GM23338 (cell line): ENCODE data around the gene ITGA1. TPM values are rescaled to one million over a fixed set of nuclear protein-coding genes. Genes with fewer than 3 reads are reported as not detected.

Experiments
- ATAC-seq: fragments of 200-7000 bp; cut with Tn5 transposase; 3 replicates; pipeline ENCODE4 v1.9.1; 2020
- DNase-seq: peaks from one replicate; pipeline ENCODE4 v3.0.0-alpha.2; 2015; ENCODE audit warnings: low spot score
- H2AFZ ChIP-seq: fragments of 200-600 bp; sonication (generic); 2 replicates; pipeline ENCODE4 v1.8.0; 2016; ENCODE audit warnings: antibody characterized with exemption, mild to moderate bottlenecking, moderate library complexity
- H3F3A ChIP-seq: fragments of 200-600 bp; sonication (generic); replicated peaks from 2 replicates; pipeline ENCODE4 v1.8.0; 2017; ENCODE audit warnings: antibody characterized with exemption, mixed run types, low read depth
- H3K27ac ChIP-seq: fragments of 200-600 bp; sonication (generic); 2 replicates; pipeline ENCODE4 v1.6.1; 2016; ENCODE audit warnings: low read depth
- H3K27me3 ChIP-seq: fragments of 200-600 bp; sonication (generic); 2 replicates; pipeline ENCODE4 v1.8.0; 2016; ENCODE audit warnings: mild to moderate bottlenecking, mixed run types, moderate library complexity; ENCODE audit not compliant: insufficient read depth
- H3K36me3 ChIP-seq: fragments of 200-600 bp; sonication (generic); 2 replicates; pipeline ENCODE4 v1.8.0; 2016; ENCODE audit warnings: mild to moderate bottlenecking; ENCODE audit not compliant: insufficient read depth
- H3K4me1 ChIP-seq: fragments of 200-600 bp; sonication (generic); 2 replicates; pipeline ENCODE4 v1.8.0; 2016; ENCODE audit warnings: mild to moderate bottlenecking, moderate library complexity; ENCODE audit not compliant: insufficient read depth
- H3K4me2 ChIP-seq: fragments of 200-600 bp; sonication (generic); 2 replicates; pipeline ENCODE4 v1.7.1; 2017; ENCODE audit warnings: mixed run types
- H3K4me3 ChIP-seq: fragments of 200-600 bp; sonication (generic); 2 replicates; pipeline ENCODE4 v1.6.1; 2016; ENCODE audit warnings: mixed run types
- H3K79me2 ChIP-seq: fragments of 200-600 bp; sonication (generic); replicated peaks from 2 replicates; pipeline ENCODE4 v1.8.0; 2017; ENCODE audit warnings: mild to moderate bottlenecking; ENCODE audit not compliant: insufficient read depth
- H3K9me2 ChIP-seq: fragments of 200-600 bp; sonication (generic); 2 replicates; pipeline ENCODE4 v1.8.0; 2017; ENCODE audit not compliant: insufficient read depth
- H4K20me1 ChIP-seq: fragments of 200-600 bp; sonication (generic); replicated peaks from 2 replicates; pipeline ENCODE4 v1.8.0; 2017; ENCODE audit warnings: mild to moderate bottlenecking; ENCODE audit not compliant: insufficient read depth
- H3K27ac Mint-ChIP-seq: 2 replicates; pipeline ENCODE4 v1.8.0; 2020; ENCODE audit warnings: inconsistent platforms, mild to moderate bottlenecking, moderate library complexity, mixed read lengths
- H3K27me3 Mint-ChIP-seq: 3 replicates; pipeline ENCODE4 v1.8.0; 2022; ENCODE audit warnings: low read depth, mild to moderate bottlenecking, moderate library complexity, mixed read lengths, inconsistent platforms; ENCODE audit not compliant: insufficient read depth, poor library complexity
- H3K36me3 Mint-ChIP-seq: 3 replicates; pipeline ENCODE4 v1.8.0; 2021; ENCODE audit warnings: low read depth, mild to moderate bottlenecking, inconsistent platforms, moderate library complexity, mixed read lengths
- H3K4me1 Mint-ChIP-seq: 3 replicates; pipeline ENCODE4 v1.8.0; 2020; ENCODE audit warnings: mild to moderate bottlenecking, inconsistent platforms, mixed read lengths
- H3K4me3 Mint-ChIP-seq: 3 replicates; pipeline ENCODE4 v1.8.0; 2021; ENCODE audit warnings: moderate library complexity, mild to moderate bottlenecking, inconsistent platforms, mixed read lengths
- H3K9me3 Mint-ChIP-seq: 3 replicates; pipeline ENCODE4 v1.8.0; 2020; ENCODE audit warnings: moderate library complexity, mild to moderate bottlenecking, inconsistent platforms, mixed read lengths
- CREB1 ChIP-seq: fragments of 250-450 bp; sonication (Bioruptor Pico); IDR thresholded peaks from 2 replicates; pipeline ENCODE4 v1.5.0; 2020; ENCODE audit warnings: low read depth, mild to moderate bottlenecking, moderate library complexity
- CTCF ChIP-seq, 2 experiments: fragments of 200-600 bp in 1 of 2; sonication (generic) in 1 of 2; conservative IDR thresholded peaks; 2 replicates each; pipeline versions ENCODE4 v1.5.1 to v1.6.1; 2016 to 2017; ENCODE audit warnings: antibody characterized with exemption in 2 of 2, low read depth in 2 of 2, mild to moderate bottlenecking in 2 of 2, moderate library complexity in 1 of 2
- EZH2 ChIP-seq: fragments of 200-600 bp; sonication (generic); IDR thresholded peaks from one replicate; pipeline ENCODE4 v1.8.0; 2017; ENCODE audit warnings: antibody characterized with exemption, mild to moderate bottlenecking, low read depth; ENCODE audit not compliant: unreplicated experiment
- EZH2phosphoT487 ChIP-seq: fragments of 200-600 bp; sonication (generic); IDR thresholded peaks from one replicate; pipeline ENCODE4 v1.8.1; 2018; ENCODE audit warnings: antibody characterized with exemption; ENCODE audit not compliant: unreplicated experiment
- JUNB ChIP-seq: IDR thresholded peaks from one replicate; pipeline ENCODE4 v1.6.1; 2016; ENCODE audit warnings: antibody characterized with exemption; ENCODE audit not compliant: unreplicated experiment
- NANOG ChIP-seq: IDR thresholded peaks from 2 replicates; pipeline ENCODE4 v1.6.1; 2016; ENCODE audit warnings: antibody characterized with exemption, borderline replicate concordance
- POLR2AphosphoS5 ChIP-seq: IDR thresholded peaks from 2 replicates; pipeline ENCODE4 v1.6.1; 2016; ENCODE audit warnings: antibody characterized with exemption, low read depth
- REST ChIP-seq: IDR thresholded peaks from one replicate; pipeline ENCODE4 v1.6.1; 2018; ENCODE audit warnings: antibody characterized with exemption; ENCODE audit not compliant: unreplicated experiment
- STAT1 ChIP-seq: IDR thresholded peaks from one replicate; pipeline ENCODE4 v1.6.1; 2016; ENCODE audit warnings: antibody characterized with exemption; ENCODE audit not compliant: unreplicated experiment
- ZNF114 ChIP-seq: fragments of 250-450 bp; sonication (Bioruptor Pico); IDR thresholded peaks from 2 replicates; pipeline ENCODE4 v1.5.0; 2020; ENCODE audit warnings: mild to moderate bottlenecking, moderate library complexity
- ZNF331 ChIP-seq: fragments of 250-450 bp; sonication (Bioruptor Pico); IDR thresholded peaks from 2 replicates; pipeline ENCODE4 v1.5.0; 2020; ENCODE audit warnings: low read depth, mild to moderate bottlenecking, moderate library complexity
- ZNF462 ChIP-seq: fragments of 250-450 bp; sonication (Bioruptor Pico); IDR thresholded peaks from 2 replicates; pipeline ENCODE4 v1.5.0; 2020; ENCODE audit warnings: mild to moderate bottlenecking, moderate library complexity
- polyA plus RNA-seq: library from polyadenylated mRNA; unstranded; fragments of >200 nt; fragmentation: Nextera tagmentation; extraction: Ambion mirVana; gene quantifications from 2 replicates; pipeline ENCODE4 v1.2.1, GENCODE V29; 2016
- total RNA-seq: library from RNA; depleted of rRNA; stranded (reverse); fragments of >200 nt; shearing (Covaris generic); gene quantifications from 2 replicates; pipeline ENCODE4 v1.2.3, GENCODE V29; 2014
- TF ChIP-seq, protein P1 (sequence below): IDR thresholded peaks from 2 replicates; pipeline ENCODE4 v1.6.1; 2016; ENCODE audit warnings: antibody characterized with exemption

ITGA1 gene
- total and polyA plus RNA-seq, 2 experiments from 2014 or later, result 1.8 to 4.9 TPM

DNA sequence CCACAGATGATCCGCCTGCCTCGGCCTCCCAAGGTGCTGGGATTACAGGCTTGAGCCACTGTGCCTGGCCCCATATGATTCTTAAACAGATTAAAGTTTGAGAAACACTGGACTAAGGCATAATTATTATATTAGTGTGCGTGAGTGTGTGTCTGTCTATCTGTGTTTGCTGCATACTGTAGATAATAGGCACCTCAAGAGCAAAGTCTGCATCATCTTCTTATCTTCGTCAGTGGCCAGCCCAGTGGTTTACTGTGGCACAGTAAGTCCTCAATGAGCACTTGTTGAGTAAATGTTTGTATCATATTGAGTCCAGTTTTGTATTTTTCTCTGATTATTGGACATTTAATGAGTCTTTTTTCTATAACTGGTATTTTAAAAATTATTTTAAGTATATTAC lies 81.7 kb downstream of the ITGA1 start:
- Histone ChIP-seq H3K27me3 (no peaks in the 10 kb centered on the region), H3K4me3 (no peak overlapping the region), H3K4me2 (no peak overlapping the region), H4K20me1 (no peaks in the 10 kb centered on the region), H3F3A (no peaks in the 10 kb centered on the region), H3K4me1 (no peaks in the 10 kb centered on the region), H3K79me2 (no peaks in the 10 kb centered on the region), H2AFZ (no peak overlapping the region), H3K9me2 (no peaks in the 10 kb centered on the region), H3K36me3 (no peaks in the 10 kb centered on the region), H3K27ac (no peak overlapping the region)
- TF ChIP-seq EZH2 (no peak), ZNF331 (CRISPR knock-in tag) (no peak), ZNF462 (CRISPR knock-in tag) (no peak), NANOG (no peak), CREB1 (no peak), CTCF (conservative IDR thresholded peaks at IDR 0.05; ENCODE audit: low read depth in 2 of 2) (no peak), EZH2phosphoT487 (no peak), STAT1 (no peak), REST (no peak), JUNB (no peak), POLR2AphosphoS5 (no peak), ZNF114 (CRISPR knock-in tag) (no peak)
- TF ChIP-seq, protein P1, sequence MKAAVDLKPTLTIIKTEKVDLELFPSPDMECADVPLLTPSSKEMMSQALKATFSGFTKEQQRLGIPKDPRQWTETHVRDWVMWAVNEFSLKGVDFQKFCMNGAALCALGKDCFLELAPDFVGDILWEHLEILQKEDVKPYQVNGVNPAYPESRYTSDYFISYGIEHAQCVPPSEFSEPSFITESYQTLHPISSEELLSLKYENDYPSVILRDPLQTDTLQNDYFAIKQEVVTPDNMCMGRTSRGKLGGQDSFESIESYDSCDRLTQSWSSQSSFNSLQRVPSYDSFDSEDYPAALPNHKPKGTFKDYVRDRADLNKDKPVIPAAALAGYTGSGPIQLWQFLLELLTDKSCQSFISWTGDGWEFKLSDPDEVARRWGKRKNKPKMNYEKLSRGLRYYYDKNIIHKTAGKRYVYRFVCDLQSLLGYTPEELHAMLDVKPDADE, result no peak
- no peak overlapping the region for H3K4me3 Mint-ChIP-seq
- DNase-seq, result no peak
- H3K27me3 Mint-ChIP-seq, result peaks cover 2% of the 10 kb centered on the region
- H3K27ac Mint-ChIP-seq, result no peak overlapping the region
- no peaks in the 10 kb centered on the region for H3K9me3 Mint-ChIP-seq
- H3K4me1 Mint-ChIP-seq, result no peaks in the 10 kb centered on the region; the same call in 2 of the 3 replicates
- H3K36me3 Mint-ChIP-seq, result no peaks in the 10 kb centered on the region
- no peak for ATAC-seq
